ENCODE data around the gene NRXN3. TPM values are rescaled to one million over a fixed set of nuclear protein-coding genes. Genes with fewer than 3 reads are reported as not detected.
A peak's percentile ranks its signal among the peaks of the same experiment; 100 is the strongest.

NRXN3 gene
- total RNA-seq, 2 donors from 2014 or later: 1.3 to 2.3 TPM

DNA sequence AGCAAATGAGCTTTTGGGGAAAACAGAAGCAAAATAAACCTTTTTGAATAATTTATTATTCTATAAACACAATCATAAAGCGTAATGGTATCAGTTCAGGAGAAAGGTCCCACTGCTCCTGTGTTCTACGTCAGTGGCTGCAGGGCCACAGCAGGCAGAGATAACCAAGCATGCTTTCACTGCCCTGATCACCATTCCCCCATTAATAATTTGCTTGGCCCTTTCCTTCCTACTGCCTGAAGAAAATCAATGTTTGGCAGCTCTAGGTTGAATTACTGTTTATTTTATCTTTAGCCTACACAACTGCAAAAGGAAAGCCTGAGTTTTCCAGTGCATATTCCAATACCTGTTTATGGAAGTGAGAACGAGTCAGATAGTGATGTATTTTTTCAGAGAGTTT, 1671.3 kb downstream of the NRXN3 start:
- peak overlapping the region in 1 of 4 donors; percentile 22 for H3K27ac ChIP-seq
- DNase-seq (peak in 3 of 4 donors; percentile 15 to 48 (median 42)), ATAC-seq (peak; percentile 88)
- H3K36me3 ChIP-seq (replicated peaks in 1 of 2; ENCODE audit: insufficient read depth in 1 of 2, low read depth in 2 of 2): no peaks in the 10 kb centered on the region
- intact Hi-C loops (cut with DNase I): no loop called here
- peaks cover 16% of the 10 kb centered on the region for H3K4me1 ChIP-seq
- H3K4me3 ChIP-seq: no peak overlapping the region
- no peaks in the 10 kb centered on the region for H3K9me3 ChIP-seq
- H3K27me3 ChIP-seq: no peaks in the 10 kb centered on the region
- no peak for TF ChIP-seq POLR2A (IDR thresholded peaks at IDR 0.05)
- TF ChIP-seq, protein P1, sequence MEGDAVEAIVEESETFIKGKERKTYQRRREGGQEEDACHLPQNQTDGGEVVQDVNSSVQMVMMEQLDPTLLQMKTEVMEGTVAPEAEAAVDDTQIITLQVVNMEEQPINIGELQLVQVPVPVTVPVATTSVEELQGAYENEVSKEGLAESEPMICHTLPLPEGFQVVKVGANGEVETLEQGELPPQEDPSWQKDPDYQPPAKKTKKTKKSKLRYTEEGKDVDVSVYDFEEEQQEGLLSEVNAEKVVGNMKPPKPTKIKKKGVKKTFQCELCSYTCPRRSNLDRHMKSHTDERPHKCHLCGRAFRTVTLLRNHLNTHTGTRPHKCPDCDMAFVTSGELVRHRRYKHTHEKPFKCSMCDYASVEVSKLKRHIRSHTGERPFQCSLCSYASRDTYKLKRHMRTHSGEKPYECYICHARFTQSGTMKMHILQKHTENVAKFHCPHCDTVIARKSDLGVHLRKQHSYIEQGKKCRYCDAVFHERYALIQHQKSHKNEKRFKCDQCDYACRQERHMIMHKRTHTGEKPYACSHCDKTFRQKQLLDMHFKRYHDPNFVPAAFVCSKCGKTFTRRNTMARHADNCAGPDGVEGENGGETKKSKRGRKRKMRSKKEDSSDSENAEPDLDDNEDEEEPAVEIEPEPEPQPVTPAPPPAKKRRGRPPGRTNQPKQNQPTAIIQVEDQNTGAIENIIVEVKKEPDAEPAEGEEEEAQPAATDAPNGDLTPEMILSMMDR (IDR thresholded peaks at IDR 0.05): no peak
- 6 to 16% methylated on average over 3 of the region's 3 CpGs for WGBS, 2 donors

DNA sequence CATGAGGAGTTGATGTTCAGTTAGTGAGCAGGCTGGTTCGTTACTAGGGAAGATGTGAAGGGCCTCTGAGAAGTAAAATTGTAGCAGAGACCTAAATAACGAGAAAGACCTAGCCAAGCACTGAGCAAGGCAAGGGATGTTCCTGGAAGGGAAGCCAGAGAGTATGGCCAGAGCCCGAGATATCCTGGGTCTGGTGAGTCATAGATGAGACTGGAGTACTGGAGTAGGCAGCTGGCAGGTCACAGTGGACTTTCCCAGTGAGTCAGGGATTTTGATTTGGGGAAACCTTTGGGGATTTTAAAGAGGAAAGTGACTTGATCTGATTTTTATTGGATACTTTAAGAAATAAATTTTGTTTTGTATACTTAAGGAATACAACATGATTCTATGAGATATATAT, 1672.1 kb downstream of the NRXN3 start:
- ATAC-seq: peak; percentile 85
- DNase-seq: peak; percentile 17 to 67 (median 50)
- intact Hi-C loops (cut with DNase I): no loop called here
- Histone ChIP-seq H3K27ac (peak overlapping the region in 1 of 4 donors; percentile 22), H3K27me3 (no peaks in the 10 kb centered on the region), H3K36me3 (replicated peaks in 1 of 2; ENCODE audit: insufficient read depth in 1 of 2, low read depth in 2 of 2) (no peaks in the 10 kb centered on the region), H3K4me3 (no peak overlapping the region), H3K4me1 (peaks cover 16% of the 10 kb centered on the region), H3K9me3 (no peaks in the 10 kb centered on the region)
- TF ChIP-seq, protein P1 (IDR thresholded peaks at IDR 0.05): no peak
- no peak for TF ChIP-seq POLR2A (IDR thresholded peaks at IDR 0.05)
- 52 to 55% methylated on average over 3 of the region's 3 CpGs for WGBS, 2 donors

DNA sequence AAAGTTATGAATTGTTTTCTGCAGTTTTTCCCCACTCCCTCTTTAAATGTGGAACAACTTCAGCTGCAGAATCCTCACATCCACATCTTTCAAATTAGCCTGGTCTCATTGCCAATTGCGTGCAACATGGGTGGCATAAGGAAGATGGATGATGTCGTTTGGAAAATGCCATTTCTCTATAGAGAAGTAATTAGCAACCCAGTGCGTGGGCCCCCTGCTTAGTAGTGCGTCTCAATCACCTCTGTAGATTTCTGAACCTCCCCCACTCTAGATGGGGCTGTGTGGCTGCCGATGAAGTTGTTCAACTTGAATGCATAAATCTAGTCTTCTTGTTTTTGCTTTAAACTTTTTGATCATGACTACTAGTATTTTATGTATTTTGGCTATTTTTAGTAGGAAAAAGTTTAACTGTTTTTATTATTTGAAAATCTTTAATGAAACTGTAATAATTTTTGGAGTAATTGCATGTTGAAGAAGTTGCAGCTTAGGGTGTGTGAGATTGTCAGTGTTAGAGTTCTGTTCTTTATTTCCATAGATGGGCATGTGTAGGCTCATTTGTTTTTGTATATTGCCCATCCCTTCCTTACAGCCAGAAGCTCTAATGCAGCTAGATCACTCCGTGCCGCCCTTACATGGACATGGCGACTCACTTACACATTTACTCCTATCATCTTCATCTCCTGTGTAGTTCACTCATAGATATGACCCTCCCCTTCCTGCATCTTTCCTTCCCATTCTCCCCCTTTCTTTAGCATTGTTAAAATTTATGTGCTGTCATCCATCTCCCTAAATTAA, 1683.0 kb downstream of the NRXN3 start:
- TF ChIP-seq, protein P1 (IDR thresholded peaks at IDR 0.05): no peak
- no peak for TF ChIP-seq POLR2A (IDR thresholded peaks at IDR 0.05)
- no peak overlapping the region for H3K27ac ChIP-seq
- ATAC-seq (no peak), DNase-seq (no peak)
- H3K36me3 ChIP-seq (replicated peaks in 1 of 2; ENCODE audit: insufficient read depth in 1 of 2, low read depth in 2 of 2): no peaks in the 10 kb centered on the region
- no peaks in the 10 kb centered on the region for H3K4me1 ChIP-seq
- no peaks in the 10 kb centered on the region for H3K27me3 ChIP-seq
- no peaks in the 10 kb centered on the region for H3K9me3 ChIP-seq
- no peak overlapping the region for H3K4me3 ChIP-seq
- 71 to 88% methylated on average over 8 of the region's 8 CpGs for WGBS, 2 donors
- intact Hi-C loops (cut with DNase I): no loop called here

DNA sequence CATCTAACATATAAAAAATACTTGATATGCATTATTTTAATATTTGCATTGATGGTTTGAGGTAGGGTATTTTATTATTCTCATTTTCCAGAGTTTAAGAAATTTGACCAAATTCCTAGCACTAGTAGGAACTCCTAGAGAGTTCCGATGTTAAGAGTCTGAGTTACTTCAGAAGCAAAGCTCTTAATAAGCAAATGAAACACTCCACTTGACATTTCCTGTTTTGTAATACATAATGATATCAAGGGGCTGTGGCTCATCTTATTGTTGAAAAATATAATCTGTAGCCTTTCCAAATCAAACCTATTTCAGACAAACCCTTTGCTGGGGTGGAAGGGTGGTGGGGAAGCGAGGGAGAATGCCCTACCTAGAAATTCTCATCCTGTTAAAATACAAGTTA, 1685.6 kb downstream of the NRXN3 start:
- no peak for TF ChIP-seq POLR2A (IDR thresholded peaks at IDR 0.05)
- TF ChIP-seq, protein P1 (IDR thresholded peaks at IDR 0.05): no peak
- Histone ChIP-seq H3K27ac (no peak overlapping the region), H3K27me3 (no peaks in the 10 kb centered on the region), H3K4me1 (no peaks in the 10 kb centered on the region), H3K9me3 (no peaks in the 10 kb centered on the region), H3K36me3 (replicated peaks in 1 of 2; ENCODE audit: insufficient read depth in 1 of 2, low read depth in 2 of 2) (no peaks in the 10 kb centered on the region), H3K4me3 (no peak overlapping the region)
- WGBS, 2 donors: 86 to 94% methylated on average over 2 of the region's 2 CpGs
- ATAC-seq (no peak), DNase-seq (no peak)
- intact Hi-C loops (cut with DNase I): no loop called here

DNA sequence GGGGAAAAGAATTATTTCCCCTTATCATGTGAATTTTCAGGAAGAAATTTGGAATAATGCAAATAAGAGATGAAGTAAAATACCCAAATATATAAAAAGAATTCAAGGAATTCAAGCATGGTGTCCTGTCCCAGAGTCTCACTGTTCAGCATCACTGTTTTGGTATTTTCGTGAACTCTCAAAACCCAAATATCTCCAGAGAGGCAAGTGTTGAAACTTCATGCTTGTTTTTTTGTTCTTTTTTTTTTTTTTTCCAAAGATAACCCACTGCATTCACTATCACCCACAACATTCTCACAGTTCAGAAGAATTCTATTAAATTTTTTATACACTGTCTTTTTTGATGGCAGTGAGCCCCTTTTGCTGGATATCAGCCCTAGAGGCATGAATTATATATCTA, 1686.2 kb downstream of the NRXN3 start:
- Histone ChIP-seq H3K4me3 (no peak overlapping the region), H3K36me3 (replicated peaks in 1 of 2; ENCODE audit: insufficient read depth in 1 of 2, low read depth in 2 of 2) (no peaks in the 10 kb centered on the region), H3K4me1 (no peaks in the 10 kb centered on the region), H3K27me3 (no peaks in the 10 kb centered on the region), H3K27ac (no peak overlapping the region), H3K9me3 (no peaks in the 10 kb centered on the region)
- ATAC-seq: no peak
- no peak for DNase-seq
- intact Hi-C loops (cut with DNase I): no loop called here
- 80 to 82% methylated on average over 1 of the region's 1 CpG for WGBS, 2 donors
- no peak for TF ChIP-seq POLR2A (IDR thresholded peaks at IDR 0.05)
- TF ChIP-seq, protein P1 (IDR thresholded peaks at IDR 0.05): no peak

Measured in body of pancreas (tissue), 4 donors.